GM12865 (cell line): Measurements from ENCODE around the gene MALT1.

Experiments used
- DNase-seq: peaks from one replicate; pipeline ENCODE4 v3.0.0; 2010; ENCODE audit warnings: low read depth
- H3K4me3 ChIP-seq: 2 replicates; pipeline ENCODE4 v1.5.1; 2011; ENCODE audit warnings: mild to moderate bottlenecking, low read depth, low read length, control low read depth
- CTCF ChIP-seq: IDR thresholded peaks from 2 replicates; pipeline ENCODE4 v1.5.1; 2011; ENCODE audit warnings: low read length, control low read depth, low read depth, inconsistent platforms; ENCODE audit not compliant: insufficient read depth; ENCODE audit errors: missing control alignments

Gene MALT1

GRCh38 chr18:58674159-58674558, 2.9 kb downstream of the MALT1 start:
- TF ChIP-seq CTCF, result no peak
- no peak for DNase-seq

GRCh38 chr18:58674863-58675472, 3.7 kb downstream of the MALT1 start:
- no peak for TF ChIP-seq CTCF
- H3K4me3 ChIP-seq, result peak overlapping the region; percentile 90; the same call in 1 of the 2 replicates
- DNase-seq, result no peak

More at GRCh38 chr18:58674159-58674558, 2.9 kb downstream of the MALT1 start:
- H3K4me3 ChIP-seq, result peak overlapping the region; percentile 90

GRCh38 chr18:58676270-58676669, 5.0 kb downstream of the MALT1 start:
- H3K4me3 ChIP-seq, result no peak overlapping the region
- TF ChIP-seq CTCF, result no peak
- DNase-seq, result no peak

- no peak for DNase-seq
- no peak for TF ChIP-seq CTCF
- H3K4me3 ChIP-seq, result no peak overlapping the region
These were observed 11.3 kb downstream of the MALT1 start for GRCh38 chr18:58682429-58683069.

GRCh38 chr18:58687871-58688308, 16.6 kb downstream of the MALT1 start:
- no peak for TF ChIP-seq CTCF
- peak; percentile 85 for DNase-seq
- H3K4me3 ChIP-seq, result no peak overlapping the region

- DNase-seq, result no peak
- TF ChIP-seq CTCF, result no peak
- H3K4me3 ChIP-seq, result no peak overlapping the region
These were observed 19.0 kb downstream of the MALT1 start for GRCh38 chr18:58690259-58690658.
